GM21723 (cell line): ENCODE measurements around the gene CBLIF.
"Not testable (repeated sequence)": the region's sequence is repeated elsewhere in the genome, so short reads cannot be mapped to it uniquely, and the experiment has no call there.

Experiments used
- ATAC-seq: cut with Tn5 transposase; IDR thresholded peaks from one replicate; pipeline ENCODE4 v1.9.1; 2021; ENCODE audit warnings: mild to moderate bottlenecking, moderate library complexity; ENCODE audit not compliant: unreplicated experiment

Gene CBLIF

GRCh38 chr11:59845399-59845798 lies at the start of gene CBLIF:
CBLIF (minus strand) TSS chr11:59845499; CDS start chr11:59845453, 46 bp downstream.
- no peak for ATAC-seq

- no peak for ATAC-seq
Observed at GRCh38 chr11:59894616-59895015, 49.3 kb upstream of the CBLIF start.

- no peak for ATAC-seq
Observed at GRCh38 chr11:59891781-59892181, 46.5 kb upstream of the CBLIF start.

GRCh38 chr11:59887156-59887555 lies 41.9 kb upstream of the CBLIF start:
- ATAC-seq: not testable (repeated sequence)

GRCh38 chr11:59883597-59883996 lies 38.3 kb upstream of the CBLIF start:
- ATAC-seq: no peak

DNA sequence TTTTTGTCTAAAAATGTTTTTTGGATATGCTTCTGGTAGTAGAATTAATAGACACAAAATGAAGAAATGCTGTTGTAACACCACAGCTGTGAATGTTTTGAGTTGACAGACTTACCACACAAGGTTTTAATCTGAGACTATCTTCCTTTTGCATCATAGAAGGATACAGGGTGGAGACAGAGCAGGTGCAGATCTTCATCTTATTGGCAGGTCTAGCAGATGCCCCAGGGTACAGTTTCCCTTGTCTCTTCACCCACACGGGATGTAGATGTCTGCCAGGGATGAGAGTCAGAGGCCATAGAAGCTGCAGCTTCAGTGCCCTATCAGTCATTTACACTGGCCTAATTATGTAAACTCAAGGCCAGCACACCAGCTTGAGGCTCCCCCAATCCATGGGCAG lies 34.3 kb upstream of the CBLIF start:
- ATAC-seq: no peak

GRCh38 chr11:59878575-59878974 lies 33.3 kb upstream of the CBLIF start, which contains the start of gene OOSP3:
OOSP3 (plus strand) TSS chr11:59878782; CDS start chr11:59878809, 27 bp downstream.
- ATAC-seq: no peak

DNA sequence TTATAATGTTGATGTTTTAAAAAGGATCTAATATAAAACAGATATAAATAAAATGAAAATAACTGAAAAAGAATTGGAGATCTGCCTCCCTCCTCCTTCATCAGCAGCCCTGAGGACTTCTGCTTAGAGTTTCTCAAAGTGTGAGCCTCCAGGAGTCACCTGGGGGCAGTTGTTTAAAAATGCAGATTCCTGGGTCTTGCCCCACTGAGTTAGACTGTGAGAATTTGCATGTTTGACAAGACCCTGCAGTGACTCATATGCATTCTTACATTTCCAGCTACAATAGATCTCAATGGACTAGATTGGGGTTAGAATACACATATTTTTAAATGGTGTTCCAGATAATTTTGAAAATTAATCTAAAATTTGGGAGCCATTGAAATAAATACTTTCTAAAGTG lies 32.5 kb upstream of the CBLIF start:
- ATAC-seq: no peak

DNA sequence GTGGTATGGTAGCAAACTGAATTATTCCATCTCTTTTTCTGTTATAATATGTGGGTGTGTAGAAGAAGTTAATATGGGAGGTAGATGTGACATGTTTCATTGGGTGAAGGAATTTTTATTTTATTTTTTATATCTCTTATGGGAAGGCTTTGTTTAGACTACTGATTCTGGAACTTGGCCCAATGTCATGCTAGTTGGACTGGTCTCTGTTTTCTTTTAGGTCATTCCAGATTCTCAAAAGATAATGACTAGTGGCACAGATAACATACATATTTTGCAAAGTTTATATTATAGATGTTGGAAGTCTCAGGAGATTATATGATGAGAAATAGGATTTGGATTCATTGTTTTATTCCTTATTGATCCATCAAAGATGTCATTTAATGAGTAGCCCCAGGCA lies 32.0 kb upstream of the CBLIF start:
- no peak for ATAC-seq

GRCh38 chr11:59875856-59876519 lies 30.7 kb upstream of the CBLIF start:
- no peak for ATAC-seq

DNA sequence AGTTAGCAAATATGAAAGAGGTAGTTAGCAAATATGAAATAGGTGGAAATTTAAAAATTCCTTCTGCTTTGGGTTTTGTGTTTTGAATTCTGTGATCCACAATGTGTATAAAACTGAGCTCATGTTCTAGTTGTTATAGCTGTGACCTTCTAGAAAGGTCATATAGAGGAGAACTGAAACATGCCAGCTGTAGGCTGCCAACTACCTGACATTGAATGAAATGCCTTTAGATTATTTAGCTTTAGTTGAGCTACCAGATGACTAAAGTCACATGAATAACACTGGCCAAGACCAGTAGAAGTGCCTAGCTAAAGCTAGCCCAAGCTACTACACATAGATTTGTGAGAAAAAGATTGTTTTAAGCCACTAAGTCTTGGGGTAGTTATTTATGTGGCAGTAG lies 26.8 kb upstream of the CBLIF start:
- no peak for ATAC-seq

DNA sequence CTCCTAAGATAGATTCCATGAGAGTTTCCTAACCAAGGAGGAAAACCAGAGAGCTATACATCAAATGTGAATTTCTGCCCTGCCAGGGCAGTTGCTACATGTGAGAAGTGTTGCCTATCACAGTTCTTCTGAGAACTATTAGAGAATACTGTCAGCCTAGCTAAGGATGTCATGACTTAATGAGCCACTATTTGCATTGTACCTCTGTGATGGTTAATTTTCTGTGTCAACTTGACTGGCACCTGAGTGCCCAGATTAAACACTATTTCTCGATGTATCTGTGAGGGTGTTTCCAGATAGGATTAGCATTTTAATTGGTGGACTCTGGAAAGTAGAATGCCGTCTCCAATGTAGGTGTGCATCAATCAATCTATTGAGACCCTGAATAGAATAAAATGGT lies 22.6 kb upstream of the CBLIF start:
- no peak for ATAC-seq

GRCh38 chr11:59866836-59867235 lies 21.5 kb upstream of the CBLIF start:
- no peak for ATAC-seq

- no peak for ATAC-seq
Observed at GRCh38 chr11:59866397-59866796, 21.1 kb upstream of the CBLIF start, which contains the start of gene TCN1. TCN1 (minus strand) TSS chr11:59866487; CDS start chr11:59866470, 17 bp downstream.

DNA sequence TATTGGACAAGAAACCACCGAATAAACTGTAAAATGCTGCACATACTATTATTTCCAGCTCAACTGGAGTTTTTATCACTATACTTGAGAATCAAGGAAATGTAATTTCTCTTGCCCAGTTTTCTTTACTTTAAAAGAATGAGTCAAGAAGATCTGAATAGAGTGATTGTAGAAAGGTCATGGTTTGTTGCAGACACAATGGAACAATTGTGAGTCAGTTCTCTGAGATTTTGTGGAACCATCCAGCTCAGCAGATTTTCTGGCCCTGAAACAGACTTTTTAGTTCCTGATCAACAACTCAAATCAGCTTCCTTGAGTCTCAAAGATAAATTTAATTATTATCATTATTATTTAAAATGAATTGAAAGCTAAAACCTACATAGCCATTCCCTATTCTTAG lies 19.7 kb upstream of the CBLIF start:
- ATAC-seq: no peak

- no peak for ATAC-seq
Observed at GRCh38 chr11:59862252-59862651, 17.0 kb upstream of the CBLIF start.

- ATAC-seq: no peak
Observed at GRCh38 chr11:59859673-59860072, 14.4 kb upstream of the CBLIF start.

DNA sequence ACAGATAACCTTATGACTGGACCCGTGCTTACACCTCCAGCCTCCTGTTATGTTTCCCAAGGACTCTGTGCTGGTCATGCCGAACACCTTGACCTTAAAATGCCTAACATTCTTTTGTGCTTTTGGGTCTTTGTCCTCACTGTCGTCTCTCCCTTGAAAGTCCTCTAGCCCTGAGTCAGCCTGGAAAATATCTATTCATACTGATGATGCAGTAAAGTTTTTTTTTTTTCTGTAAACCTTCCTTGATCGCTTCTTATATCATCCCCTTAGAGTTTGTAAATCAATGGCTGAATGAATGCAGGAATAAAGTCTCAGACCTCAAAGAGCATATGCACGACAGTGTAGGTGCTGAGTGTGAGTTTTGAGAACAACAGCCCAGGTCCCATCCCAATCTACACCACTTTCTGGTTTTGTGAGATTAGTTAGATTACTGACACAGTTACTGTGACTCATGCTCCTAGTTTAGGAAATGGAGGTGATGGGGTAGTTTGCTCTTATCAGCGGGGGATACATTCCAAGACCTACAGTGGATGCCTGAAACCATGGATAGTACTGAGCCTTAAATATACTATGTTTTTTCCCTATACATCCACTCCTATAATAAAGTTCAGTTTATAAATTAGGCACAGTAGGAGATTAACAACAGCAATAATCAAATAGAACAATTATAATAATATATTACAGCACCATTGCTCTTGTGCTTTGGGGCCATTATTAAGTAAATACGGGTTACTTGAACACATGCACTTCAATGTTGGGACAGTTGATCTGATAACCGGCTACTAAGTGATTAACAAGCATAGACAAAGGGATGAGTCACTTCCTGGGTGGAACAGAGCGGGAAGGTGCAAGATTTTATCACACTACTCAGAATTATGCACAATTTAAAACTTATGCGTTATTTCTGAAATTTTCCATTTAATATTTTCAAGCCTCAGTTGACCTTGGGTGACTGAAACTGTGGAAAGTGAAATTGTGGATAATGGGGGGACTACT lies 12.4 kb upstream of the CBLIF start:
- ATAC-seq: no peak

DNA sequence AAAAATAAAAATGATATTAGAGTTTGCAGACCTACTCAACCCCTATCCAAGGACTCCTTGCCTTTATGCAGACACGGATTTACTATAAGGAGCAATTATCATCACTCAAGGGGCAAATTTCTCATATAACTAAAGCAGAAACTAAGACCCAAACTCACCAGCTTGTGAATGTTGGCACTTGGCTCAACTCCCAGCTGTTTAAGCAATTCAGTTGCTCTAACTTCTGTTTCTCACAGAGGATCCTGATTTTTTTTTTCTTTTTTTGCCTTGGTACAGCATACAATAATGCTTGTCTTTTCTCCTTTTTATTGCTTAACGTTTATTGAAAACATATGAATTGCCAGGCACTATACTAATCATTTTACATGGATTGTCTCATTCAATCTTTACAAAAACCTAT lies 9.6 kb upstream of the CBLIF start:
- ATAC-seq: no peak

GRCh38 chr11:59851416-59851815 lies 6.1 kb upstream of the CBLIF start:
- ATAC-seq: not testable (repeated sequence)

GRCh38 chr11:59849551-59849950 lies 4.3 kb upstream of the CBLIF start:
- not testable (repeated sequence) for ATAC-seq

GRCh38 chr11:59849129-59849528 lies 3.8 kb upstream of the CBLIF start:
- no peak for ATAC-seq
